HG02870 (cell line): ENCODE measurements around the gene ZNF296.

Experiments used
- ATAC-seq: cut with Tn5 transposase; IDR thresholded peaks from one replicate; pipeline ENCODE4 v1.9.1; 2021; ENCODE audit warnings: mild to moderate bottlenecking, moderate library complexity; ENCODE audit not compliant: unreplicated experiment

The ZNF296 gene

GRCh38 chr19:45032421-45032820 lies 43.9 kb downstream of the ZNF296 start:
- ATAC-seq = no peak

- no peak for ATAC-seq
Observed at GRCh38 chr19:45030825-45031224, 45.5 kb downstream of the ZNF296 start.

- no peak for ATAC-seq
Observed at GRCh38 chr19:45027371-45027770, 48.9 kb downstream of the ZNF296 start.

- ATAC-seq = no peak
Observed at GRCh38 chr19:45025264-45025663, 51.0 kb downstream of the ZNF296 start.

- ATAC-seq = no peak
Observed at GRCh38 chr19:45023048-45023447, 53.2 kb downstream of the ZNF296 start.

GRCh38 chr19:45021971-45022370 lies 54.3 kb downstream of the ZNF296 start:
- no peak for ATAC-seq
